SK-N-SH (cell line): Measurements from ENCODE around the gene OSBPL2. TPM values are rescaled to one million over a fixed set of nuclear protein-coding genes. Genes with fewer than 3 reads are reported as not detected.

Experiments
- CTCF ChIA-PET: fragments of 300-600, 350-600 bp; formaldehyde crosslinking; extraction: SDS; loops from one replicate; lab custom pipeline; 2021; lab: Yijun Ruan, JAX
- POLR2A ChIA-PET: fragments of 350-600 bp; sonication (Branson Sonifier 250); formaldehyde crosslinking; extraction: SDS; loops from one replicate; lab custom pipeline; 2020; ENCODE audit warnings: antibody characterized with exemption, inconsistent platforms; lab: Yijun Ruan, JAX
- DNase-seq: peaks from one replicate; pipeline ENCODE4 v3.0.0; 2012
- H2AFZ ChIP-seq: fragments of 200-600 bp; sonication (generic); 2 replicates; pipeline ENCODE4 v1.8.1; 2016; ENCODE audit warnings: antibody characterized with exemption, mild to moderate bottlenecking, low read depth
- H3F3A ChIP-seq: fragments of 200-600 bp; sonication (generic); replicated peaks from 2 replicates; pipeline ENCODE3; 2016; ENCODE audit warnings: antibody characterized with exemption, mild to moderate bottlenecking; ENCODE audit not compliant: insufficient read depth
- H3K27ac ChIP-seq, 2 experiments: fragments of 200-500 bp in 1 of 2; fragments of 200-600 bp in 1 of 2; sonication (Bioruptor generic) in 1 of 2; sonication (generic), shearing (Covaris generic) in 1 of 2; 2 replicates each; pipeline versions ENCODE4 v1.5.1 to v1.6.1; 2014 to 2016; ENCODE audit warnings: low read depth in 2 of 2, inconsistent platforms in 1 of 2, low read length in 1 of 2, mild to moderate bottlenecking in 1 of 2, mixed read lengths in 1 of 2
- H3K27me3 ChIP-seq: fragments of 200-600 bp; sonication (generic), shearing (Covaris generic); 2 replicates; pipeline ENCODE4 v1.6.1; 2016; ENCODE audit warnings: mixed run types; ENCODE audit not compliant: insufficient read depth
- H3K36me3 ChIP-seq, 2 experiments: fragments of 200-500 bp in 1 of 2; fragments of 200-600 bp in 1 of 2; sonication (Bioruptor generic) in 1 of 2; sonication (generic) in 1 of 2; replicated peaks in 1 of 2; 2 replicates each; pipeline versions ENCODE3 to v1.5.1; 2014 to 2016; ENCODE audit warnings: low read length in 1 of 2, mild to moderate bottlenecking in 1 of 2; ENCODE audit not compliant: insufficient read depth in 2 of 2, control insufficient read depth in 1 of 2
- H3K4me1 ChIP-seq, 2 experiments: fragments of 200-500 bp in 1 of 2; fragments of 200-600 bp in 1 of 2; sonication (Bioruptor generic) in 1 of 2; sonication (generic), shearing (Covaris generic) in 1 of 2; 2 replicates each; pipeline versions ENCODE4 v1.5.1 to v1.6.1; 2014 to 2016; ENCODE audit warnings: low read depth in 1 of 2, low read length in 1 of 2, mixed run types in 1 of 2; ENCODE audit not compliant: insufficient read depth in 2 of 2, control insufficient read depth in 1 of 2
- H3K4me2 ChIP-seq: fragments of 200-600 bp; sonication (generic), shearing (Covaris generic); 2 replicates; pipeline ENCODE4 v1.6.1; 2017; ENCODE audit warnings: mixed run types
- H3K4me3 ChIP-seq, 2 experiments: fragments of 200-500 bp in 1 of 2; fragments of 200-600 bp in 1 of 2; sonication (Bioruptor generic) in 1 of 2; sonication (generic), shearing (Covaris generic) in 1 of 2; 2 replicates each; pipeline versions ENCODE4 v1.5.1 to v1.8.1; 2014 to 2016; ENCODE audit warnings: low read depth in 2 of 2, inconsistent platforms in 1 of 2, low read length in 1 of 2, mild to moderate bottlenecking in 1 of 2, mixed read lengths in 1 of 2, moderate library complexity in 1 of 2
- H3K79me2 ChIP-seq: fragments of 200-600 bp; sonication (generic); 2 replicates; pipeline ENCODE4 v1.8.1; 2017; ENCODE audit warnings: mild to moderate bottlenecking; ENCODE audit not compliant: insufficient read depth
- H3K9ac ChIP-seq: fragments of 200-600 bp; sonication (generic); 2 replicates; pipeline ENCODE4 v1.6.1; 2017; ENCODE audit warnings: mixed run types
- H3K9me2 ChIP-seq: fragments of 200-600 bp; sonication (generic); 2 replicates; pipeline ENCODE4 v1.6.1; 2017; ENCODE audit warnings: mixed run types
- H3K9me3 ChIP-seq: fragments of 200-600 bp; sonication (generic); 2 replicates; pipeline ENCODE4 v1.6.1; 2017; ENCODE audit warnings: mixed run types, mild to moderate bottlenecking, moderate library complexity
- H4K20me1 ChIP-seq: fragments of 200-600 bp; sonication (generic); 2 replicates; pipeline ENCODE4 v1.6.1; 2017; ENCODE audit warnings: mild to moderate bottlenecking, mixed run types; ENCODE audit not compliant: insufficient read depth
- CTCF ChIP-seq: fragments of 200-600 bp; sonication (generic); IDR thresholded peaks from 2 replicates; pipeline ENCODE4 v1.6.1; 2017; ENCODE audit warnings: antibody characterized with exemption, mild to moderate bottlenecking, moderate library complexity
- EP300 ChIP-seq, 2 experiments: IDR thresholded peaks; 2 replicates each; pipeline versions ENCODE4 v1.4.0 to v1.6.1; 2012; ENCODE audit warnings: borderline replicate concordance in 1 of 2, low read depth in 1 of 2, low read length in 1 of 2
- EZH2phosphoT487 ChIP-seq: fragments of 200-600 bp; sonication (generic); IDR thresholded peaks from 2 replicates; pipeline ENCODE4 v1.6.1; 2017; ENCODE audit warnings: low read depth, mixed run types, mild to moderate bottlenecking, antibody characterized with exemption, moderate library complexity, borderline replicate concordance
- FOXJ3 ChIP-seq: sonication (generic); formaldehyde crosslinking; IDR thresholded peaks from 2 replicates; pipeline ENCODE4 v1.5.1; 2020; ENCODE audit warnings: mild to moderate bottlenecking, missing genetic modification reagents
- FOXM1 ChIP-seq: IDR thresholded peaks from 2 replicates; pipeline ENCODE4 v1.4.0; 2012; ENCODE audit warnings: low read depth, mild to moderate bottlenecking
- GABPA ChIP-seq: IDR thresholded peaks from 2 replicates; pipeline ENCODE4 v1.4.0; 2012; ENCODE audit warnings: low read depth, mild to moderate bottlenecking
- GATA2 ChIP-seq: sonication (generic); formaldehyde crosslinking; IDR thresholded peaks from 2 replicates; pipeline ENCODE4 v1.5.0; 2020; ENCODE audit warnings: mild to moderate bottlenecking, missing genetic modification reagents
- NFIC ChIP-seq: IDR thresholded peaks from 2 replicates; pipeline ENCODE4 v1.4.0; 2012; ENCODE audit warnings: borderline replicate concordance
- NRF1 ChIP-seq: IDR thresholded peaks from 2 replicates; pipeline ENCODE4 v1.6.1; 2012; ENCODE audit warnings: low read depth, mild to moderate bottlenecking, low read length
- RFX5 ChIP-seq: IDR thresholded peaks from 2 replicates; pipeline ENCODE4 v1.6.1; 2012; ENCODE audit warnings: mild to moderate bottlenecking, improper control_type of control experiment, low read length
- SIN3A ChIP-seq: IDR thresholded peaks from 2 replicates; pipeline ENCODE4 v1.6.1; 2012; ENCODE audit warnings: low read depth, mild to moderate bottlenecking, low read length, moderate library complexity, borderline replicate concordance
- TCF12 ChIP-seq: IDR thresholded peaks from 2 replicates; pipeline ENCODE4 v1.4.0; 2012
- TEAD4 ChIP-seq: IDR thresholded peaks from 2 replicates; pipeline ENCODE4 v1.4.0; 2012; ENCODE audit warnings: mild to moderate bottlenecking, borderline replicate concordance; ENCODE audit not compliant: insufficient read depth
- YY1 ChIP-seq: IDR thresholded peaks from 2 replicates; pipeline ENCODE4 v1.4.0; 2012; ENCODE audit warnings: low read depth, mild to moderate bottlenecking
- WGBS: methylation state at CpG from one replicate; pipeline ENCODE4 v1.1.6; 2017; ENCODE audit warnings: low lambda C conversion rate; 5-methylcytosine and 5-hydroxymethylcytosine counted together
- polyA plus RNA-seq, 3 experiments: library from polyadenylated mRNA; depleted of rRNA; stranded (reverse); fragments of >200 nt; gene quantifications; 2 replicates each; pipeline ENCODE4 v1.2.3, GENCODE V29; 2012
- TF ChIP-seq, protein P1 (sequence below): fragments of 150-350 bp; IDR thresholded peaks from 2 replicates; pipeline ENCODE4 v1.6.1; 2017; ENCODE audit warnings: antibody characterized with exemption, low read length, low read depth, borderline replicate concordance
- TF ChIP-seq, protein P2 (sequence below): IDR thresholded peaks from 2 replicates; pipeline ENCODE4; 2012
- TF ChIP-seq, protein P3 (sequence below): IDR thresholded peaks from 2 replicates; pipeline ENCODE4 v1.6.1; 2012; ENCODE audit warnings: mild to moderate bottlenecking, low read depth, low read length, moderate library complexity
- TF ChIP-seq, protein P4 (sequence below): IDR thresholded peaks from 2 replicates; pipeline ENCODE4 v1.4.0; 2012; ENCODE audit warnings: low read depth, borderline replicate concordance

The OSBPL2 gene
- polyA plus RNA-seq, 1 of the 3 experiments (the other 2 are of a cell fraction) = 17.7 TPM

GRCh38 chr20:62230276-62230675 is 8.0 kb upstream of the OSBPL2 start:
- Histone ChIP-seq H3K9me2 (no peaks in the 10 kb centered on the region), H3K9me3 (no peaks in the 10 kb centered on the region), H3K27ac (no peak overlapping the region), H3K4me1 (peaks cover 0 to 32% of the 10 kb centered on the region in 2 experiments; a peak in 1 of 4 replicates), H3K27me3 (peaks cover 8% of the 10 kb centered on the region; the same call in 1 of the 2 replicates), H3K4me3 (no peak overlapping the region), H4K20me1 (no peaks in the 10 kb centered on the region), H3K79me2 (no peaks in the 10 kb centered on the region), H2AFZ (no peak overlapping the region), H3F3A (peaks cover 7% of the 10 kb centered on the region), H3K9ac (no peak overlapping the region), H3K4me2 (no peak overlapping the region), H3K36me3 (no peaks in the 10 kb centered on the region)
- ChIA-PET POLR2A (no interaction called here), CTCF (no interaction called here)
- DNase-seq = no peak
- no peak for TF ChIP-seq FOXJ3
- TF ChIP-seq, protein P1, sequence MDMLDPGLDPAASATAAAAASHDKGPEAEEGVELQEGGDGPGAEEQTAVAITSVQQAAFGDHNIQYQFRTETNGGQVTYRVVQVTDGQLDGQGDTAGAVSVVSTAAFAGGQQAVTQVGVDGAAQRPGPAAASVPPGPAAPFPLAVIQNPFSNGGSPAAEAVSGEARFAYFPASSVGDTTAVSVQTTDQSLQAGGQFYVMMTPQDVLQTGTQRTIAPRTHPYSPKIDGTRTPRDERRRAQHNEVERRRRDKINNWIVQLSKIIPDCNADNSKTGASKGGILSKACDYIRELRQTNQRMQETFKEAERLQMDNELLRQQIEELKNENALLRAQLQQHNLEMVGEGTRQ = no peak
- no peak for TF ChIP-seq RFX5
- no peak for TF ChIP-seq GABPA
- TF ChIP-seq YY1 = no peak
- TF ChIP-seq, protein P2, sequence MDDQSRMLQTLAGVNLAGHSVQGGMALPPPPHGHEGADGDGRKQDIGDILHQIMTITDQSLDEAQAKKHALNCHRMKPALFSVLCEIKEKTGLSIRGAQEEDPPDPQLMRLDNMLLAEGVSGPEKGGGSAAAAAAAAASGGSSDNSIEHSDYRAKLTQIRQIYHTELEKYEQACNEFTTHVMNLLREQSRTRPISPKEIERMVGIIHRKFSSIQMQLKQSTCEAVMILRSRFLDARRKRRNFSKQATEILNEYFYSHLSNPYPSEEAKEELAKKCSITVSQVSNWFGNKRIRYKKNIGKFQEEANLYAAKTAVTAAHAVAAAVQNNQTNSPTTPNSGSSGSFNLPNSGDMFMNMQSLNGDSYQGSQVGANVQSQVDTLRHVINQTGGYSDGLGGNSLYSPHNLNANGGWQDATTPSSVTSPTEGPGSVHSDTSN = no peak
- no peak for TF ChIP-seq EP300 (IDR thresholded peaks at IDR 0.05; ENCODE audit: borderline replicate concordance in 1 of 2, low read depth in 1 of 2, low read length in 1 of 2)
- TF ChIP-seq FOXM1 = no peak
- no peak for TF ChIP-seq GATA2 (CRISPR knock-in tag)
- TF ChIP-seq SIN3A = no peak
- TF ChIP-seq, protein P3, sequence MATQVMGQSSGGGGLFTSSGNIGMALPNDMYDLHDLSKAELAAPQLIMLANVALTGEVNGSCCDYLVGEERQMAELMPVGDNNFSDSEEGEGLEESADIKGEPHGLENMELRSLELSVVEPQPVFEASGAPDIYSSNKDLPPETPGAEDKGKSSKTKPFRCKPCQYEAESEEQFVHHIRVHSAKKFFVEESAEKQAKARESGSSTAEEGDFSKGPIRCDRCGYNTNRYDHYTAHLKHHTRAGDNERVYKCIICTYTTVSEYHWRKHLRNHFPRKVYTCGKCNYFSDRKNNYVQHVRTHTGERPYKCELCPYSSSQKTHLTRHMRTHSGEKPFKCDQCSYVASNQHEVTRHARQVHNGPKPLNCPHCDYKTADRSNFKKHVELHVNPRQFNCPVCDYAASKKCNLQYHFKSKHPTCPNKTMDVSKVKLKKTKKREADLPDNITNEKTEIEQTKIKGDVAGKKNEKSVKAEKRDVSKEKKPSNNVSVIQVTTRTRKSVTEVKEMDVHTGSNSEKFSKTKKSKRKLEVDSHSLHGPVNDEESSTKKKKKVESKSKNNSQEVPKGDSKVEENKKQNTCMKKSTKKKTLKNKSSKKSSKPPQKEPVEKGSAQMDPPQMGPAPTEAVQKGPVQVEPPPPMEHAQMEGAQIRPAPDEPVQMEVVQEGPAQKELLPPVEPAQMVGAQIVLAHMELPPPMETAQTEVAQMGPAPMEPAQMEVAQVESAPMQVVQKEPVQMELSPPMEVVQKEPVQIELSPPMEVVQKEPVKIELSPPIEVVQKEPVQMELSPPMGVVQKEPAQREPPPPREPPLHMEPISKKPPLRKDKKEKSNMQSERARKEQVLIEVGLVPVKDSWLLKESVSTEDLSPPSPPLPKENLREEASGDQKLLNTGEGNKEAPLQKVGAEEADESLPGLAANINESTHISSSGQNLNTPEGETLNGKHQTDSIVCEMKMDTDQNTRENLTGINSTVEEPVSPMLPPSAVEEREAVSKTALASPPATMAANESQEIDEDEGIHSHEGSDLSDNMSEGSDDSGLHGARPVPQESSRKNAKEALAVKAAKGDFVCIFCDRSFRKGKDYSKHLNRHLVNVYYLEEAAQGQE = no peak
- no peak for TF ChIP-seq TEAD4
- TF ChIP-seq NFIC = no peak
- no peak for TF ChIP-seq NRF1
- TF ChIP-seq, protein P4, sequence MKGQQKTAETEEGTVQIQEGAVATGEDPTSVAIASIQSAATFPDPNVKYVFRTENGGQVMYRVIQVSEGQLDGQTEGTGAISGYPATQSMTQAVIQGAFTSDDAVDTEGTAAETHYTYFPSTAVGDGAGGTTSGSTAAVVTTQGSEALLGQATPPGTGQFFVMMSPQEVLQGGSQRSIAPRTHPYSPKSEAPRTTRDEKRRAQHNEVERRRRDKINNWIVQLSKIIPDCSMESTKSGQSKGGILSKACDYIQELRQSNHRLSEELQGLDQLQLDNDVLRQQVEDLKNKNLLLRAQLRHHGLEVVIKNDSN = no peak
- TF ChIP-seq TCF12 = no peak
- no peak for TF ChIP-seq CTCF
- TF ChIP-seq EZH2phosphoT487 = no peak
- 65% methylated on average over 2 of the region's 2 CpGs for WGBS
